Measurements from ENCODE around the gene TINAGL1. TPM values are rescaled to one million over a fixed set of nuclear protein-coding genes. Genes with fewer than 3 reads are reported as not detected.

TINAGL1 gene
- polyA plus RNA-seq, 3 donors, result 45.5 to 51.5 (median 47.4) TPM

- DNase-seq, result no peak
Measured at GRCh38 chr1:31625561-31626222, 49.4 kb downstream of the TINAGL1 start.

- DNase-seq, result no peak
Measured at GRCh38 chr1:31626223-31627207, 50.2 kb downstream of the TINAGL1 start.

GRCh38 chr1:31627301-31627929, 51.1 kb downstream of the TINAGL1 start:
- DNase-seq, result no peak

- no peak for DNase-seq
Measured at GRCh38 chr1:31627930-31628559, 51.7 kb downstream of the TINAGL1 start.

GRCh38 chr1:31628931-31629556, 52.7 kb downstream of the TINAGL1 start:
- DNase-seq, result no peak

GRCh38 chr1:31632649-31633048, 56.3 kb downstream of the TINAGL1 start:
- DNase-seq, result no peak

GRCh38 chr1:31633117-31633516, 56.8 kb downstream of the TINAGL1 start:
- no peak for DNase-seq

Other genes starting within 250 kb of the TINAGL1 start
- gene FABP3, start 203.4 kb upstream of the TINAGL1 start, polyA plus RNA-seq (ENCODE audit: insufficient read length in 3 of 3), result 100 to 1,000 TPM in 1 of 3 donors, 10 to 100 TPM in 2; 63.2 to 101 (median 84.3) TPM
- gene SERINC2, start 163.3 kb upstream of the TINAGL1 start, polyA plus RNA-seq (ENCODE audit: insufficient read length in 3 of 3), result 10 to 100 TPM; 46.8 to 58.5 (median 58.4) TPM
- gene HCRTR1, start 41.2 kb downstream of the TINAGL1 start, polyA plus RNA-seq (ENCODE audit: insufficient read length in 3 of 3), result under 1 TPM; 0.14 to 0.39 (median 0.31) TPM
- gene PEF1, start 68.4 kb downstream of the TINAGL1 start, polyA plus RNA-seq (ENCODE audit: insufficient read length in 3 of 3), result 10 to 100 TPM; 77.2 to 81.4 (median 79.1) TPM
- gene COL16A1, start 127.5 kb downstream of the TINAGL1 start, polyA plus RNA-seq (ENCODE audit: insufficient read length in 3 of 3), result 10 to 100 TPM; 50.2 to 59.0 (median 56.5) TPM
- 10 to 100 TPM; 13.5 to 18.2 (median 17.8) TPM for gene ADGRB2, start 187.8 kb downstream of the TINAGL1 start, polyA plus RNA-seq (ENCODE audit: insufficient read length in 3 of 3)
- under 1 TPM; 0.14 to 0.84 (median 0.44) TPM for gene SPOCD1, start 239.5 kb downstream of the TINAGL1 start, polyA plus RNA-seq (ENCODE audit: insufficient read length in 3 of 3)

Data from renal pelvis (tissue), 4 donors.